Psoas muscle (tissue), 8 donors: ENCODE data around the gene RSL1D1. TPM values are rescaled to one million over a fixed set of nuclear protein-coding genes. Genes with fewer than 3 reads are reported as not detected.
"Not testable (repeated sequence)": the region's sequence is repeated elsewhere in the genome, so short reads cannot be mapped to it uniquely, and the experiment has no call there.

Source experiments
- ATAC-seq, 4 donors: fragments of 200-7000 bp; cut with Tn5 transposase; one replicate each; pipeline ENCODE4 v1.9.1; 2020; ENCODE audit warnings: moderate library complexity in 3 of 4, mild to moderate bottlenecking in 2 of 4
- DNase-seq, 2 donors: peaks; one replicate each; pipeline ENCODE4 v3.0.0-alpha.2; 2020
- H3K27ac ChIP-seq: fragments of 200-600 bp; one replicate; pipeline ENCODE4 v1.8.0; 2022
- H3K27me3 ChIP-seq, 3 donors: fragments of 200-600 bp in 1 of 3; one replicate each; pipeline versions ENCODE4 v1.6.1 to v1.8.0; 2013 to 2022; ENCODE audit warnings: low read length in 2 of 3, mild to moderate bottlenecking in 2 of 3, moderate library complexity in 1 of 3; ENCODE audit not compliant: insufficient read depth in 3 of 3
- H3K36me3 ChIP-seq, 2 donors: fragments of 200-600 bp in 1 of 2; one replicate each; pipeline versions ENCODE4 v1.6.1 to v1.8.0; 2013 to 2022; ENCODE audit warnings: low read depth in 1 of 2, mild to moderate bottlenecking in 1 of 2, moderate library complexity in 1 of 2; ENCODE audit not compliant: insufficient read depth in 1 of 2
- H3K4me1 ChIP-seq: fragments of 200-600 bp; one replicate; pipeline ENCODE4 v1.8.0; 2022
- H3K4me3 ChIP-seq: fragments of 200-600 bp; one replicate; pipeline ENCODE4 v1.8.0; 2022; ENCODE audit warnings: mild to moderate bottlenecking
- H3K9me3 ChIP-seq: fragments of 200-600 bp; one replicate; pipeline ENCODE4 v1.8.0; 2022
- WGBS, 3 donors: extraction: QIAGEN DNeasy Blood & Tissue Kit; methylation state at CpG; one replicate each; pipeline versions ENCODE4 v1.1.6 to v1.1.7; 2013; 5-methylcytosine and 5-hydroxymethylcytosine counted together
- intact Hi-C, 2 donors: fragments of 100-400 bp; cut with DNase I; formaldehyde crosslinking; loops; one replicate each; pipeline versions ENCODE4 v1.11.0 to v1.14.2; 2022
- polyA plus RNA-seq, 3 donors: library from polyadenylated mRNA; stranded (reverse); fragments of 200-250 nt; gene quantifications; one replicate each; pipeline ENCODE4 v1.2.3, GENCODE V29; 2013
- total RNA-seq, 4 donors: library from RNA; stranded (reverse); fragmentation: NEBNext Ultra II Directional in 2 of 4; extraction: Animal tissue kit (Norgen Biotek cat#: 25700) in 2 of 4; gene quantifications; one replicate each; pipeline versions ENCODE4 v1.2.1 to v1.2.4, GENCODE V29; 2021 to 2023
- TF ChIP-seq, protein P1 (sequence below): fragments of 200-600 bp; IDR thresholded peaks from one replicate; pipeline ENCODE4 v1.8.0; 2022; ENCODE audit warnings: antibody characterized with exemption
- donor health status: healthy with polysubstance abuse.
- donor health status: DM: no; HTN: no; CAD: no; lungs with moderate emphysema.
- donor health status: Bipolar disorder and iron deficiency.
- donor health status: healthy.
- donor health status: DM: yes; HTN: yes; CAD: no.
- donor health status: DM: no; HTN: no; CAD: no.
- donor health status: DM: no; HTN: no; CAD: no.
- donor health status: DM: yes; HTN: yes; CAD: no.

The RSL1D1 gene
- total and polyA plus RNA-seq, 7 donors, result 197 to 271 (median 241) TPM

DNA sequence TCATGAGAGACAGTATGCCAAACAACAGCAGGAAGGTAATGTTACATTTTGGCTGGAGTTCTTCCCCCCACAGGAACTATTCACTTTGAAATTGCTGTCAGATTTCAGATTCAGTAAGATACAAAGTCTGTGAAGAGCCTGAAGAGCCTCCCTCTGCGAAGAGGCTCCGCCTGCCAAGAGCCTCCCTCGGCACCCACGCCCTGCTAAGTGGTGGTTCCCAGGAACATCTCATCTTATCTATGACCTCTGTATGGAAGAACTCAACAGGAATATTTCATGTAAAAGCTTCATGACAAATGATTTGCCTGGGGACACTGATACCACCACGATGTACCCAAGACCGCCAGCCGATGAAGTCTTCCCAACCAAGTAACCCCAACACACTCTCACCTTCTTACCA, 57.5 kb downstream of the RSL1D1 start:
- Histone ChIP-seq H3K4me1 (peaks cover 67% of the 10 kb centered on the region), H3K4me3 (peak overlapping the region; percentile 99), H3K27ac (peak overlapping the region; percentile 98), H3K36me3 (peaks cover 0 to 18% of the 10 kb centered on the region in 2 donors), H3K27me3 (no peaks in the 10 kb centered on the region), H3K9me3 (no peaks in the 10 kb centered on the region)
- ATAC-seq (no peak), DNase-seq (no peak)
- WGBS, 3 donors, result 47 to 75% (median 54%) methylated on average over 7 of the region's 7 CpGs
- intact Hi-C loops, result no loop called here
- TF ChIP-seq, protein P1, sequence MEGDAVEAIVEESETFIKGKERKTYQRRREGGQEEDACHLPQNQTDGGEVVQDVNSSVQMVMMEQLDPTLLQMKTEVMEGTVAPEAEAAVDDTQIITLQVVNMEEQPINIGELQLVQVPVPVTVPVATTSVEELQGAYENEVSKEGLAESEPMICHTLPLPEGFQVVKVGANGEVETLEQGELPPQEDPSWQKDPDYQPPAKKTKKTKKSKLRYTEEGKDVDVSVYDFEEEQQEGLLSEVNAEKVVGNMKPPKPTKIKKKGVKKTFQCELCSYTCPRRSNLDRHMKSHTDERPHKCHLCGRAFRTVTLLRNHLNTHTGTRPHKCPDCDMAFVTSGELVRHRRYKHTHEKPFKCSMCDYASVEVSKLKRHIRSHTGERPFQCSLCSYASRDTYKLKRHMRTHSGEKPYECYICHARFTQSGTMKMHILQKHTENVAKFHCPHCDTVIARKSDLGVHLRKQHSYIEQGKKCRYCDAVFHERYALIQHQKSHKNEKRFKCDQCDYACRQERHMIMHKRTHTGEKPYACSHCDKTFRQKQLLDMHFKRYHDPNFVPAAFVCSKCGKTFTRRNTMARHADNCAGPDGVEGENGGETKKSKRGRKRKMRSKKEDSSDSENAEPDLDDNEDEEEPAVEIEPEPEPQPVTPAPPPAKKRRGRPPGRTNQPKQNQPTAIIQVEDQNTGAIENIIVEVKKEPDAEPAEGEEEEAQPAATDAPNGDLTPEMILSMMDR, result no peak

DNA sequence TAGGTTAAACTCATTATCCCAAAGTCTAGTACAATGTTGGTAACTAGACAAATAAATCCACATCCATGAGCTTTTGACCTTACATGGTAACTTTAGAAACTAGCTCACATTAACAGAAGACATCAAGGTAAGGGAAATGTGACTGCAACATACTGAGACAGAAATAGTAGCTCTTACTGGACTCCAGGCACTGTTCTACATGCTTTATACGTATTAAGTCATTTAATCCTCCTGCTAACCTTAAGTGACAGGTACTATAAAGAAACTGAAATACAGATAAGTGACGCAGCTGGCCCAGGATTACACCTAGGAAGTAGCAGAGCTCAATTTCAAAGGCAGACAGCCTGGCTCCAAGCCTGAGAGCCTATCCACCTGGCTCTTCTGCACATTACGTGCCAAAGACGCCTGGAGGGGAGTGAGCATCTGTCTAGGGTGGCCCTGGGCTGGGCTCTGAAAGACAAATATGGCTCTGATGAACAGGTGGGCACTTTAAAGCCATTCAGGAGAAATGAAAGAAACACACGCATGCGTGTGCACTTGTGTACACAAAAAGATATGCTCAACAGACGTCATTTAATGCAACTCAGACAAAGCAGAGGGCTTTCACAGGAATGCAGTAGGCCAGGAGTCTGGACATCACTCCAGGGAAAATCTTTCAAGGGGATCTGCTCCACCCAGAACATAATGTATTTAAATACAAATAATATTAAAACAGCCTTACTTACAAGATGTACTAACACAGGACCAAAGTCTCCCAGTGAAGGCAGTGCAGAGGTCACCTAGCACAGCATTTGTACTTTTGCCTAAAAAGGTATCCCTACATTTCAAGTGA, 58.7 kb downstream of the RSL1D1 start:
- intact Hi-C loops, result no loop called here
- ATAC-seq (peak; percentile 53 to 78 (median 72)), DNase-seq (peak; percentile 59 to 73)
- TF ChIP-seq, protein P1, result no peak
- peaks cover 0 to 20% of the 10 kb centered on the region in 2 donors for H3K36me3 ChIP-seq
- 27 to 30% (median 28%) methylated on average over 7 of the region's 7 CpGs for WGBS, 3 donors
- H3K4me3 ChIP-seq, result peak overlapping the region; percentile 20
- H3K4me1 ChIP-seq, result peaks cover 70% of the 10 kb centered on the region
- no peaks in the 10 kb centered on the region for H3K27me3 ChIP-seq
- peak overlapping the region; percentile 98 for H3K27ac ChIP-seq
- H3K9me3 ChIP-seq, result no peaks in the 10 kb centered on the region

- Histone ChIP-seq H3K9me3 (no peaks in the 10 kb centered on the region), H3K36me3 (peaks cover 0 to 27% of the 10 kb centered on the region in 2 donors), H3K27me3 (no peaks in the 10 kb centered on the region), H3K27ac (peak overlapping the region; percentile 98), H3K4me1 (peaks cover 71% of the 10 kb centered on the region), H3K4me3 (peak overlapping the region; percentile 19)
- no peak for DNase-seq
- peak in 1 of 4 donors; percentile 15 for ATAC-seq
- TF ChIP-seq, protein P1, result no peak
- WGBS, 3 donors, result 71 to 84% (median 74%) methylated on average over 8 of the region's 8 CpGs
- intact Hi-C loops, result no loop called here
Observed at GRCh38 chr16:11791144-11791828, 60.1 kb downstream of the RSL1D1 start.

- Histone ChIP-seq H3K36me3 (peaks cover 0 to 13% of the 10 kb centered on the region in 2 donors), H3K9me3 (no peaks in the 10 kb centered on the region), H3K27ac (no peak overlapping the region), H3K4me3 (no peak overlapping the region), H3K4me1 (peaks cover 54% of the 10 kb centered on the region), H3K27me3 (no peaks in the 10 kb centered on the region)
- intact Hi-C loops, result no loop called here
- DNase-seq (no peak), ATAC-seq (no peak)
- TF ChIP-seq, protein P1, result no peak
- WGBS, 3 donors, result 92 to 96% (median 93%) methylated on average over 3 of the region's 3 CpGs
Observed at GRCh38 chr16:11788914-11789313, 62.4 kb downstream of the RSL1D1 start.

- not testable (repeated sequence) for H3K9me3 ChIP-seq, DNase-seq, H3K27me3 ChIP-seq, H3K4me3 ChIP-seq, ATAC-seq
- 81 to 88% (median 82%) methylated on average over 13 of the region's 13 CpGs for WGBS, 3 donors
- Histone ChIP-seq H3K36me3 (peaks cover 0 to 24% of the 10 kb centered on the region in 2 donors), H3K4me1 (peaks cover 50% of the 10 kb centered on the region), H3K27ac (peak overlapping the region; percentile 12)
- intact Hi-C loops, result loop anchor here in 1 of 2 donors (5.0 kb wide), 1 partner anchor 38 kb away; no protein-coding TSS in a partner anchor
Observed at GRCh38 chr16:11784980-11785599, 66.3 kb downstream of the RSL1D1 start.

- WGBS, 3 donors, result 93 to 97% (median 95%) methylated on average over 6 of the region's 6 CpGs
- DNase-seq, ATAC-seq, H3K27me3 ChIP-seq, H3K4me3 ChIP-seq, H3K9me3 ChIP-seq: not testable (repeated sequence)
- intact Hi-C loops, result loop anchor here in 1 of 2 donors (5.0 kb wide), 1 partner anchor 37 kb away; no protein-coding TSS in a partner anchor
- Histone ChIP-seq H3K27ac (peak overlapping the region; percentile 74), H3K4me1 (peaks cover 47% of the 10 kb centered on the region), H3K36me3 (peaks cover 0 to 28% of the 10 kb centered on the region in 2 donors)
Observed at GRCh38 chr16:11784381-11784780, 67.0 kb downstream of the RSL1D1 start.
